ENCODE measurements around the gene ATG2B.
A peak's percentile ranks its signal among the peaks of the same experiment; 100 is the strongest.

ATG2B gene

DNA sequence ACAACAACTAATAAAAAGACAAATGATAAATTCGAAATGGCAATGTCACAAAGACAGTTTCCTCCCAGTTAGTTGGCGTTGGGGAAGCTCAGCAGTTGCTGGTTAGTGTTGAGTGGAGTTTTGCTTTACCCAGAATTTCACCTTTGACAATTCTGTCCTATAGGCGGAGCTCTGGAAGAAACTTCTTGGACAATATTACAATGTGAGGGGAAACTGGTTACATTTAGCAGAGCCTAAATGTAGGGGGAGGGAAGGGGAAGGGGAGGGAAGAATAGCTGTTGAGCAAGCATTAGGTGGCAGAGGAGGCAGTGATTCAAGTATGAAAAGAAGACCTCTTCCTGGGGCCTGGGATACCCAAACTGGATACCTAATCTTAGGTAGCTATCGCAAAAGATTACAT lies 55.7 kb downstream of the ATG2B start:
- no peak for DNase-seq (ENCODE audit: low read depth)

DNA sequence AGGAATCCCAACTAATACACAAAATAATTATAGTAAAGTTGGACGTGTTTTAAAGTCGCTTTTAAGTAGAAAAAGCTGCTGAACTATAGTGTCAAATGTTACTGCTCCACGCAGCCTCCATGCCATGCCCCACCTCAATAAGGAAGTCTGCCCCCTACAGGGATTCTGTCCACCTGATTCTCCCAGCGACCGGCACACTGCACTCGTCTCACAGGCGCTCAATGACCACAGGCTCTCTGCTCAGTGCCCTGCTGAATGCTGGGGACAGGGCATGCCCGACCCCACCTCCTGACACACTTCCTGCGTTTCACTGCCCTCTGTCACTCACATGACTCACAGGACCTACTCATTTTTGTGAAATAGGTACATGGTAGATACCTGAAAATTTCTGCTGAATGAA lies 58.2 kb downstream of the ATG2B start:
- DNase-seq (ENCODE audit: low read depth) = no peak

DNA sequence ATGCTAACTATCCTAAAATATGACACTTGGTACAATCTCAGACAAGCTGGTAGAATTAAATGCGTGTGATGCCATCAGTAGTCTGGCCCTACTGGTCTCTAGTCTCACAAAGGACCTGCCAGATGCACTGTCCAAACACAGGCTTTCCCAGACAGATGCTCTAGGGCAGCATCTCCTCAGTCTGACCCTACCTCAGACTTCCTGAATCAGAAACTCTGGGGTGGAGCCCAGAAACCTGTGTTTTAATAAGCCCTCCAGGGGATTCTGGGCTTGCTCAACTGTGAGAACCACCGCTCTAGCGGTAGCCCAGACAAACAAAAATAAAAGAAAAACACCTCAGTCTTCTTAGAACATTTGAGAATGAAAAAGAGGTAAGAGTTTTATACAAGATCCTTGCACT lies 59.2 kb downstream of the ATG2B start:
- no peak for DNase-seq (ENCODE audit: low read depth)

DNA sequence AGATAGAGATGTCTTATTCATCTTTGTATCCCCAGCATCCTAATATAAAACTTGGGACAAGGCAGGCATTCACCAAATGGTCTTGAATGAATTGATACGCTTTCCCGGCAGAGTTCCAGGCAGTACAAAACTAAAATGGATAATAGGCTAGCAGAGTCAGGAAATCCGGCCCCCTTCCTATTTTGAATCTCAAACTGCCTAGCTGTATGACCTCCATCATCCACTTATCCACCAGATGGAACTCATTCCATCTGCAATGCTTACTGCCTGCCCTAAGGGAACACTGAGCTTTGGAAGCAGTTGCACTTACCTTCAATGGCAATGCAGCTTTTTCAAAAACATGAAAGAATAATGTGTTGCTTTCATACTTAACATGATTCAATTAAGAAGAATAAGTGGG lies 63.7 kb downstream of the ATG2B start:
- no peak for DNase-seq (ENCODE audit: low read depth)

DNA sequence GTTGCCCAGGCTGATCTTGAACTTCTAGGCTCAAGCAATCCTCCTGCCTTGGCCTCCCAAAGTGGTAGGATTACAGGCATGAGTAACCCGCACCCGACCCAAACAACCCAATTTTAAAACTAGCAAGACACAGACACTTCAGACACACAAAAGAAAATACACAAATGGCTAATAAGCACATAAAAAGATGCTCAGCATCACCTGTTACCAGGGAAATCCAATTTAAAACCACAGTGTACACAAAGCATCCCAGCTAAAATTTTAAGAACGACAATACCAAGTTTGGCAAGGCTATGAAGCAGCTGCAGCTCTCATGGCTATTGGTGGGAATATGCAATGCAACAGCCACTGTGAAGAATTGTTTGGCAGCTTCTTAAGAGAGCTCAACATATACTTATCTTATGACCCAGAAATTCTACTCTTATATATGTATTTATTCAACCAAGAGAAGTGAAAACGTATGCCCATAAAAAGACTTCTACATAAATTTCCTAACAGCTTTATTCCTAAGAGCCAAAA lies 65.1 kb downstream of the ATG2B start:
- DNase-seq (ENCODE audit: low read depth) = no peak

DNA sequence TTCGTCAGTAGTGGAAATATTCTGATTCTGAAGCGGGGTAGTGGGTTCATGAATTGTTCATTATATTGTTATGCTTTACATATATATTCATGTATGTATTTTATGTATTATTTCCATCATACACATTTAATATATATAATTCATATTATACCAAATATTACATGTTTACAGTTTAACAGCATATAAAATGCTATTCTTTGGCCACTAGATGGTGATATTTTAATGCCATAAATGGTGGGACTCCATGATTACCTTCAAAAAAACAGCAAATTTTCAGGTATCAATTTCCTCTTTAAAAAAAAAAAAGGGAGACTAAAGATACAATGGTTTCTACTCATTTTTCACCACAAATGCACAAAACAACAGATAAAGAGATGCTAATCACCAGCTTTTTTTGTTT lies 66.1 kb downstream of the ATG2B start:
- DNase-seq (ENCODE audit: low read depth) = peak; percentile 25

DNA sequence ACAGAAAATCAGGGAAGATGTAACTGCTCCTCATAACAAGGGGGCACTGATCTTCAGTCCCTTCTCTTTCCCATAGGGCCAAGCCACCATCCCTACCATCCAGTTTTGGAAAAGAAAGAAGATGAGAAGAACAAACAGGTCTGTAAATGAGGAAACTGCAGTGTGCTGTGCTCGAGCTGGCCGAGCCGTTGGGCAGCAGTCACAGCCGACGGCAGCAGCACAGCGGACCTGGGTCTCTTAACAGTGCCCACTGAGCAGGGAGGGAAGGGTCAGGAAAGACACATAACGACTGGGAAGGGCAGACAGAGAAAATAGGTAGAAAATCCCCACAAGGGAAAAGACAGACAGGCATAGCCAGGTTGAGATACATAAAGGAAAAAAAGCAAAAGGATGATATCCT lies 68.9 kb downstream of the ATG2B start:
- DNase-seq (ENCODE audit: low read depth) = no peak

DNA sequence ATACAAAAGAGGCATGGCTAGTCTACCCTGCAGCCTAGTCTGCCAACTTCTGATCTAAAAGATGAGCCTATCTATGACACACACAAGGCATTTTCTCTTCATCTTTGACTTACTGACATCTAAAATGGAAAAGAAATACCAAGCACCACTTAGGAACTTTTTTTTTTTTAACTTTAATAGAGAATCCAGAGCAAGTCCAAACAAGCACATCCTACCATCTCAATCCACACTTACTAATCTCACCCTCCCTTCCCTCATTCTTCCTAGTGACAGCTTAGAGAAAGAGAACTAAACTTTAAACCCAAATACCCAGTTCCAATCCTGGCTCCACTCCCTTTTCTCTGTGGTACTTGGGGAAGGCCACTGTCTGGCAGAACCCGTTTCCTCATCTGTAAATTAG lies 75.3 kb downstream of the ATG2B start:
- DNase-seq (ENCODE audit: low read depth) = no peak

DNA sequence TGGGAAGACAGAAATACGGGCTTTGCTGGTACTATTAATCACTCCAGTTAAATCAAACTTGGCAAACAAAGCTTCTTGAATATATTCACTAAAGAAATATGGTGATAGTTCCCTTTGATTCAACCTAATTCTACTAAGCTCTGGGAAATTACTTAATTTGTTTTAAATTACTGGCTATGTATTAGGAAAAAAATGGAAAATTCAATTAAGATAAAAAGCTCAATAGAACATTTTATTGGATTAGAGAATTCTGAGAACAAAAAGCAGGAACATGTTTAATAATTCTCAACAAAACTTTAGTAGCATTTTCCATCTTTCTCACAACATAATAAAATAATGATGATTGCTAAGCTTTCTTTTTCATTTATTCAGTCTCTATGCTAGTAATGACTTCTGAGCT lies 76.9 kb downstream of the ATG2B start:
- DNase-seq (ENCODE audit: low read depth) = no peak

DNA sequence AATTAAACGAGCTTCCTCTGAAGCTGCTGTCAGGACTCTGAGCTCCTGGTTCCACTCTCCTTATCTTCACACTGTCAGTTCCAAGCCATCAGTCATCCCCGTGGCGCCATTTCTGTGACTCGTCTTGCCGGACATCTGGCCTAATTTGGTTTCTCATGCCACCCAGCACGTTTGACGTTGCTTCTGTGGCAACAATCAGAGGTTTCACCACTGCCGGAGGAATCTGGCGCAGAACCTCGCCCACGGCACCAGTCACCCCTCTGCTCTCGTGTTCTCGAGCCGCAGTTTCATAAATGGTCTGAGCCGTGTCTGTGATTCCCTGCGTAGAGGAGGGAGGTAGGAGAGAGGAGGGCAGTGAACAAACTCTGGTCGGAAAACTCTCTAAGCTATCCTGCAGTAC lies 77.5 kb downstream of the ATG2B start:
- no peak for DNase-seq (ENCODE audit: low read depth)

DNA sequence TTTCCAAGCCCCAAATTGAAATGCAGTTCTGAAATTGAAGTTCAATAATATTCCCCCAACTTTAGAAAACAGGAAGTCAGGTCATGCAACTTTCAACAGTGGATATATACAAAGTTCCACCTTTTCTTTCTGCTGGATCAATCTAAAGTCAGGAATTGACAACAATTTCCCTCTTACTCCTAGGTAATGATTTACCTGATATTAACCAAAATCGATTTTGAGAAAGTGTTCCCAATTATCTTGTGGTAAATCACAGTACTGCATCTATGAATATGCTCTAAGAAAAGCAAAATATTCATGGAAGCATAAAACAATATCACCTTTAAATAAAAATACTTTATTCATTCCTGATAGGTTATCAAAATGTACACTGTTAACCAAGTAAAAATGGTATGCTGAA lies 78.7 kb downstream of the ATG2B start:
- DNase-seq (ENCODE audit: low read depth) = no peak

DNA sequence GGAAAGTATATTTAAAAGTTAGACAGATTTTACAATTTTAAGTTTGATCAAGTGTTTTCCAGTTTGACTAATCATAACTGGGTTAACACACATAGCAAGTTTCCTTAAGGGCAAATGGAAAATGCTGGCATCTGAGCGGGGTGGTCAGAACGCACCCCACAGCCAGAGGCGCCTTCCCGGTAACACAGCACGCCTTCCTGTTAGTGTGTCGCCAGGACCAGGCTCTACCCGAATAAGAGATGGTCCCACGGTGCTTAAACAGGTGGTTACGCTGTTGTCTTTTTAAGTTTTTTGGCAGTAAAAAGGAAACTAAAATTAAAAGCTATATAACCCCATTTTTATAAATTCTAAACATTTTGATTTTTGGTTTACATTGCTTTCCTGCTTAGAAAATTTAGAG lies 79.1 kb downstream of the ATG2B start:
- DNase-seq (ENCODE audit: low read depth) = no peak

DNA sequence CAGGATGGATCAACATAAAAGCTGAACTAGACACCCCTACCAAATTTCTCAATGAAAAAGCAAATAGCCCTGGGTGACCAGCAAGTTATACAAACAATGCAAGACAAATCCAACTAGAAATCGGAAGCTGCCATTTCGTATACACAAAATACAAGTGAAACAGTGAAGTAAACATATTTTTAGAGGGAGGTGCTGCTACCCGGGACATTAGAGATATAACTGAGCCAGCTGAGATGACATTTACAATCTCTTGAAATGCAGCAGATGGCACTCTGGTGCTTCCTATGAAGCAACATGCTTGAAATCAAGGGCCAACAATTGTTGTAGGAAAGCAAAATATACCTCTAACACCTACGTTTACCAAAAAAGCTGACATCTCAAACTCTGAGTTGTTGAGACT lies 81.7 kb downstream of the ATG2B start:
- DNase-seq (ENCODE audit: low read depth) = no peak

DNA sequence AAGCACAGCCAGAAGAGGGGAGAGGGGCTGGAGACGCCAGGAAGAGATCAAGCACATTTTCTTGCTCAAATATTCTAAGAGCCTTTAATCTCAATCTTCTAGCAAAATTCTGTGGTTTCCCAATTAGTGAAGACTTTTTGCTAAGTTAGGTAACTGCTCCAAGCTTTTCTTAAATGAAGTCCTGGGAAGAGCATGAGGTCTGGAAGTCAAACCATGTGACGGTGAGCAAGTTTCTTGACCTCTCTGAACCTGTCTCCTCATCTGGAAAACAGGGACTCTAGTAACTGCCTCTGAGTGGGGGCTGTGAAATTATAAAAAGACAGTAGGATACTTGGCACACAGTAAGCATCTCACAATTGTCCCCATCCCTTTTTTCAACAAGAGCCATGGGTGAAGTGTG lies 83.0 kb downstream of the ATG2B start:
- no peak for DNase-seq (ENCODE audit: low read depth)

DNA sequence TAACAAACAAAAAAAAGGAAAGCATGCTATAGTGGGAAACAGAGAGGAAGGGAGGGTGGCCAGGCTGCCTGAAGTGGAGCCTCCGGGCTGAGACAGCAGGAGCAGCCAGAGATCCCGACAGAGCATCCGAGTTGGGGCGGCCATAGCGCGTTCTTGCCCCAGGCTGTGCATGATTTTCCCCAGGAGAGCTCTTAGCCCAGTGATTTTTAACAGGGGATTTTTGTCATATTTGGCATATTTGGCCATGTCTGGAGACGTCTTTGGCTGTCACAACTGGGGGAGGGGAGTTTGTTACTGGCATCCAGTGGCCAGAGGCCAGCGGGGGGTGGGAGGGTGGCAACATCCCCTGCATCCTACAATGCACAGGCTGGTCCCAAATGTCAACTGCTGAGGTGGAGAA lies 83.6 kb downstream of the ATG2B start:
- no peak for DNase-seq (ENCODE audit: low read depth)

DNA sequence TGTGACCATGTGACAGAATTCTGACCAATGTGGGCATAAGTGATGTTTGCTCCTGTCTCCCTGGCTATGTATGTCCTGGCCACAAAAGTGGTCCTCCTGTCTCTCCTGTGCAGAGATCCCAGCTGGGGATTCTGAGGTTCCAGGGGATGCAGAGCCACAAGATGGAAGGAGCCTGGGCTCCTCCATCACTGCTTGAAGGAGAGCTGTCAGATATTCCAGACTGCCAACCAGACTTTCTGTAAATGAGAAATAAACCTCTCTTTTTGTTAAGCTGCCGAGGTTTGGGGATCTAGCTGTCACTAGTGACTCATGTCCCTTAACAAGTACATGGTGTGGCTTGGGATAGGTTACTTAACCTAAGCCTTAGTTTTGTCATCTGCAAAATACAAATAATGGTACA lies 85.3 kb downstream of the ATG2B start:
- no peak for DNase-seq (ENCODE audit: low read depth)

DNA sequence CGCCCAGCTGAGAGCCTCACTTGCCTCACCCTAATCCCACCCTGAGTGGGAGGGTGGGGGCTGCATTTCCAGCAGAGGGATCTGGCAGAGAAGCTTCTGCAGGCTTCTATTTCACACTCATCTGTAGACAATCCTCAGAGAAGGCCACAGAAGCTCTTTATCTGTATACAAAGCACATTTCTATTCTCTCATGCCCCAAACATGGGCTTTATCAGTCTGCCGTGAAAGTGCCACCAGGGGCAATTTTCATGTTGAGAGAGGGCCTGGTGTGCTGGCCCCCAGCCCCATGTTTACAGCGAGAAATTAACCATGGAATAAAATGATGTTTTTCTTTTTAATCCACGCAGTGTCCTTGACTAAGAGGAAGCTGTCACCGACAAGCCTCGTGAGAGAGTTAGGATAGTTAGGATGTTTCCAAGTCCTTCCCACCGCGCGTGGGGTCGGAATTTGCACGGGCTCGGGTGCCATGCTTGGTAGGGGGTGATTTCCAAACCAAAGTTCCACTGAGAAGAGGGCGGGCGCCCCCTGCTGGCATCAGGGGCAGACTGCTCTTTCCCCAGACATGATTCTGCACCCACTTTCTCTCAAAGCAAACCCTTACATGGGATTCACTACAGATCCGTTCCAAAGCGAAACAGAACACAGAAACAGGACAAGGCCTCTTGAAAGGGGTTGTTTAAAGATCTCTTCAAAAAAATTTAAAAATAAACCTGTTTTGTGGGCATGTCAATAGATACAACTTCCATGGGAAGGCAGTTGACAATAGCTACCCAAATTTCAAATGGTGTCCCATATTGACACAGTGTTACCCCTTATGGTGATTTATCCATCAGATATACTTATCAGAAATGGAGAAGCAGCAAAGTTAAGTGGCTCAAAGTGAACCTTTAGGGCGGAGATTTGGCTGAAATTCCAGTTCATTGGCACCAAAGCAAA lies 87.7 kb downstream of the ATG2B start:
- DNase-seq (ENCODE audit: low read depth) = peak; percentile 79

DNA sequence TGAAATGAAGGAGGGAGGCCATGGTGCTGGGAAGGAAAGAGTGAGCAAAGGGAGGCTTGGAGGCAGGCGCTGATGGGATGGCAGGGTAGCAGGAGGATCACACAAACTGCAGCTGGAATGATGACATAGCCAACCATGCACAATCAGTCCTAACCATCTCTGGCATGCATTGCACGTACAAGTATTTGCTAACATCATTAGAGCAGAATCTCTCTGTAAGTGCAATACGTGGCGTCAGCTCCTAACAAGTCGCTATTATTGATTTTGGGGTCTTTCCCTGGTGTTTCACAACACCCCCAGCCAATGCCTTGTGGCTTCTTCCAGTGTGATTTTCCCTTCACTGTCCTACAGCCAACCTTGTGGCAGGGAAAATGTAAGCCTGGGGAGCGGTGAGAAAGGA lies 88.6 kb downstream of the ATG2B start:
- DNase-seq (ENCODE audit: low read depth) = peak; percentile 92

DNA sequence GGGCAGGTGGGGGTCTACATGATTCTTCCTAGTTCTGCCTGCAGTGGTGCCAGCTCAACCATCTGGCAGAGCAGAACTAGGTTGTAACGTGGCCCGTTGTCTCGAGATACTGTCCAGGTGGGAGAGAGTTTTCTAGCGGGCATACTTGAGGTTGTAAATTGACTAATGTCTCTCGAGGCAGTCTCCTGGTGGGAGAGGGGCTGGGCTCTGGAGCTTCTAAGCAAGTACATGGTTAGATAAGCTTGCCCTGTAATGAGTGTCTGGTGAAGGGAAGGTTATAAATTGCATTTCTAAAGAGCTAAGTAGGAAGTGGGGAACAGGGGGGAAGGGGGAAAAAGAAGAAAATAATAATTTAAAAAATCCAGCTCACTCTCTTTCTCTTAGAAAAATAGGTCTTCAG lies 89.0 kb downstream of the ATG2B start:
- DNase-seq (ENCODE audit: low read depth) = no peak

DNA sequence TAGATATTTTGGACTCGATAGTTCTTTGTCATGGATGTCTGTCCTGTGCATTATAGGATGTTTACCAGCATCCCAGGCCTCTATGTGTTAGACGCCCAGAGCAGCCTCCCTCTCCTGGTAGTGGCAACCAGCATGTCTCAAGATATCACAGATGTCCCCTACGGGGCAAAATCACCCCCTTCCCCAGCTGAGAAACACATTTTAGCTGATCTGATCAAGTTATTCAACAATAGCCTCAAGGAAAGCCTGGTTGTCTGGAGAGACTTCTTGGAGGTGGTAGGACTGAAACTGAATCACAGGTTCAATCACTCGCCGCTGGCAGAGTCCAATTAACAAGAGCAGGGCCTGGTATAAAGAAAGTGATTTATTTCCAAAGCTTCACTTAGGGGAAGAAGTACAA lies 89.5 kb downstream of the ATG2B start:
- no peak for DNase-seq (ENCODE audit: low read depth)

DNA sequence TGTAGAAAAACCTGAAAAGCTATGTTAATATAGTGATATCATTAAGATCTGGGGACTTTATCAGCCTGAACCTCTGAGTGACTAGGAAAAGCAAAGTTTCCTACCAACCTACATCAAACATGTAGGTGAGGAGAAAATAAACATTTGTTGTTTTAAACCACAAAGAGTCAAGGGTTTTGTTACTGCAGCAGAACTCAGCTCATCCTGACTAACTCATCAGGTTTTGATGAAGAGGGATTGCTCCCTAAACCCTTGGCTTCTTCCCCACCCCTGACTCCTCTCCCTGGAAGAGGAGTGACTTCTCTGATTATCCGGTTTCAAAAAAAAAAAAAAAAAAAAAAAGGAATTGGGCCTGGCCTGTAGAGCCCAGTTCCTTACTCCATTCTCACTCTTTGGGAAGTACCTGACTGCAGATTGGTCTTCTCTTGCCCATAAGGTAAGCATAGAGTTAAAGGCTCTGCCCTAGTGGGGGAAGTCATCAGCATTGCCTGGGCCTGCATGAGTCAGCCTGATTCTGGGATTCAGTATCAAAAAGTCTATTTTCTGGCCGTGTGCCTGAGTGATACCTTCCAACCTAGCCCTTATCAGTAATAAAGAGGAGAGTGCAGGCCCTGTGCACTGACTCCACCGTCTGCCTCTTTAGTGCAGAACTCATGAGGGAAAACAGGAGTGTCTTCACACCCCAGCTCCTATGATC lies 90.2 kb downstream of the ATG2B start:
- peak; percentile 64 for DNase-seq (ENCODE audit: low read depth)

DNA sequence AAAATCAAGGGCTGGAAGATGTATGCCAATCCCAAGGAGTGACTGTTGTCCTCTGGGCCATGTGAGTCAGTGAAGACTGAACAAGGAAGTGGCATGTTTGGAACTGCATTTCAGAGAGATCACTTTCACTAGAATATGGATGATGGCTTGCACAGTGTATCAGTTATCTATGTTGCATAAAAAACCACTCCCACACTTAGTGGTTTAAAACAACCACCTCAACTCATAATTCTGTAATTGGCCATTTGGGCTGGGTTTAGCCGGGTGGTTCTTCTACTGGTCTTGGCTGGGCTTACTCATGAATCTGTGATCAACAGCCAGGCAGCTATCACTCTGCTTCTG lies 91.7 kb downstream of the ATG2B start:
- no peak for DNase-seq (ENCODE audit: low read depth)

DNA sequence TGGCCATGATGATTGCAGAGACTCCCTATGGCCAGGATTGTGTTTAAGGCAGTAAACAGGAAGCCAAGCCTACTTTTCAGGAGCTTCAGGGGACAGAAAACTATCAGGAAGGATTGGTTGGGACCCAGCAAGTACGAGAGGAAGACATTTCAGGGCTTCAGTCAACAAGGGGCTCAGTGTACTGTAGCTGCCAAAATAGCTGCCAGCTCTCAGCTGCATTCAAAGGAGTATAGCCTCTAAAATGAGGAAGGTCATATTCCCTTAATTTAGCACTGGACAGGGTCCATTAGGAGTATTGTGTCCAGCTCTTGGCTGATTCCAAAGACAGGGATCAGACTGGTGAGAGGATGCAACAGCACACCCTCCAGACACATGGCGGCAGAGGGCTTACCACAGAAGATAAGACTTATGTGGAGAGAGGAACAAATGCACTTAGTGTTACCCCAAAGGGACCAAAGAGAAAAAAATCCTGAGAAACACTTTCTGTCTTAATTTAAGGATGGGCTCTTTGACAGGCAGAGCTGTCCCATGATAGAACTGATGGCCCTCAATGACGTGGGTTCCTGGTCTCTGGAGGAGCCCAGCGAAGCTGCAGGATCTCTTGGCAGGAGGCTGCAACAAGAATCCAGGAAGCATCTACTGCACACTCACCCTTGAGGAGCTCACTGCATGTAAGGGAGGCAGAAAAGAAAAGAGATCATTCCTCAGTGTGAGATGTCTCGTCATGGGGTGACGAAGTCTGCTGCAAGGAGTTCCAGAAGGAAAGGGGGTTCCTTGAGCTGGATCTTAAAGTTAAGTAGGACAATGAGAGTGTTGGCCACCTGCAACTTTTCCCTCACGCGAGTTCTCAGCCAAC lies 92.3 kb downstream of the ATG2B start:
- no peak for DNase-seq (ENCODE audit: low read depth)
